ENCODE measurements around the gene COL18A1.

Gene COL18A1

DNA sequence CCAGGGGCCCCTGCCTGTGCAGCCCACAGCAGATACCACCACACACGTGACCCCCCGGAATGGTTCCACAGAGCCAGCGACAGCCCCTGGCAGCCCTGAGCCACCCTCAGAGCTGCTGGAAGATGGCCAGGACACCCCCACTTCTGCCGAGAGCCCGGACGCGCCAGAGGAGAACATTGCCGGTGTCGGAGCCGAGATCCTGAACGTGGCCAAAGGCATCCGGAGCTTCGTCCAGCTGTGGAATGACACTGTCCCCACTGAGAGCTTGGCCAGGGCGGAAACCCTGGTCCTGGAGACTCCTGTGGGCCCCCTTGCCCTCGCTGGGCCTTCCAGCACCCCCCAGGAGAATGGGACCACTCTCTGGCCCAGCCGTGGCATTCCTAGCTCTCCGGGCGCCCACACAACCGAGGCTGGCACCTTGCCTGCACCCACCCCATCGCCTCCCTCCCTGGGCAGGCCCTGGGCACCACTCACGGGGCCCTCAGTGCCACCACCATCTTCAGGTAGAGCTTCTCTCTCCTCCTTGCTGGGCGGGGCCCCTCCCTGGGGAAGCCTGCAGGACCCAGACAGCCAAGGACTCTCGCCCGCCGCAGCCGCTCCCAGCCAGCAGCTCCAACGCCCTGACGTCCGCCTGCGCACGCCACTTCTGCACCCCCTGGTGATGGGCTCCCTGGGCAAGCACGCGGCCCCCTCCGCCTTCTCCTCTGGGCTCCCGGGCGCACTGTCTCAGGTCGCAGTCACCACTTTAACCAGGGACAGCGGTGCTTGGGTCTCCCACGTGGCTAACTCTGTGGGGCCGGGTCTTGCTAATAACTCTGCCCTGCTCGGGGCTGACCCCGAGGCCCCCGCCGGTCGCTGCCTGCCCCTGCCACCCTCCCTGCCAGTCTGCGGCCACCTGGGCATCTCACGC lies 51.0 kb downstream of the COL18A1 start:
- DNase-seq (ENCODE audit: low read depth in 2 of 2), result no peak

DNA sequence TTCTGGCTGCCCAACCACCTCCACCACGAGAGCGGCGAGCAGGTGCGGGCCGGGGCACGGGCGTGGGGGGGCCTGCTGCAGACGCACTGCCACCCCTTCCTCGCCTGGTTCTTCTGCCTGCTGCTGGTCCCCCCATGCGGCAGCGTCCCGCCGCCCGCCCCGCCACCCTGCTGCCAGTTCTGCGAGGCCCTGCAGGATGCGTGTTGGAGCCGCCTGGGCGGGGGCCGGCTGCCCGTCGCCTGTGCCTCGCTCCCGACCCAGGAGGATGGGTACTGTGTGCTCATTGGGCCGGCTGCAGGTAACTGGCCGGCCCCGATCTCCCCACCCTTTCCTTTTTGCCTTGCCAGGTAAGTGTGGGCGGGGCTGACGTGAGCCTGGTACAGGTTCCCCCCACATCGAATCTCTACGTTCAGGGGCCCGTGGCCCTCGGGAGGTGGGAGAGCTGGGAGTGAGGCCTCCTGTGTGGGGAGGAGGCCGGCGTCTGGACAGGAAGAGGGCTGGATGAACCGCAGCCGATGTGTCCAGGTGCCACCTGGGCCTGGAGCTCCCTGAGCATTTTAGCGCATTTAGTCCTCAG lies 51.7 kb downstream of the COL18A1 start:
- no peak for DNase-seq (ENCODE audit: low read depth in 2 of 2)

DNA sequence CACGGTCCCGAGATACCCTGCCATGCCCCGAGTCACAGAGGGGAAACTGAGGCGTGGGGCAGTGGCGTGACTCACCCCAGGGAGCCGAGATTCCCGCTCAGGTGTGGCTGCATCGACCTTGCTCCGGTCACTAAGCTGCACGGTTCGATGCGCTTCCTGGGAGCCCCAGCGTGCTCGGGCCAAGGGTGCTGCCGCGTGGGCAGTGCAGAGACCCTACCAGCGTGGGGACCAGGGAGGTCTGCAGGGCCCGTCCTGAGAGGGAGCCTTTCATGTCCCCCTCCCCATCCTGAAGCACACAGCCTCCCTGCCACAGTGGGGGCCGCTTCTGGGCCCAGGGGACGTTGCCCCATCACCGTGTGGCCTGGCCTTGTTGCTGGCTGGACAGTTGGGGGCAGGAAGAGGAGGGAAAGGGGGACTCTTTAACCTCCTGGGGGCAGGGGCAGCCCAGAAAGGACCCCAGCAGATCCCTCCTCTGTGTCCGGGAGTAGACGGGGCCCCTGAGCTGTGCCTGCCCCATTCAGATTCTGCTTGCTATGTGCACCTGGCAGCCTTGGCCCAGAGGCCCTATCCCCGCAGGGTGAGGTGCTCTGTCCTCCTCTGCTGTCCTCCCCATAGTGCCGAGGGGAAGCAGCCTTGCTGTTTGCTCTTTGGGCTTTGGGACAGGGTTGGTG lies 52.3 kb downstream of the COL18A1 start:
- no peak for DNase-seq (ENCODE audit: low read depth in 2 of 2)

DNA sequence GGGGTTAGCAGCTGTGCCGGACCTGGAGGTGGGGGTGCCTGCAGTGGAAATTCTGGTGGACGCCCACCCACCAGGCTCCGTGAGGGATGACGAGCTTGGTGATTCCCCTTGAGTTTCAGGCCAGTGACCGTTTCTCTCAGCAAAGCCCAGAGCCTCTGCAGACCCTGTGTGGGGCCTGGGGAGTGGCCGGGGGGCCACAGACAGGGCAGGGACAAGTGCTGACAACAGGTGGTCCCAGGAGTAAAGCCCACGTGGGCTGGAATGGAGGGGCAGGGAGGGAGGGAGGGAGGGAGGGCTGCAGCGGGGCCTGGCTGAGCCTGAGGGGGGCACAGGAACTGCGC lies 52.8 kb downstream of the COL18A1 start:
- no peak for DNase-seq (ENCODE audit: low read depth in 2 of 2)

DNA sequence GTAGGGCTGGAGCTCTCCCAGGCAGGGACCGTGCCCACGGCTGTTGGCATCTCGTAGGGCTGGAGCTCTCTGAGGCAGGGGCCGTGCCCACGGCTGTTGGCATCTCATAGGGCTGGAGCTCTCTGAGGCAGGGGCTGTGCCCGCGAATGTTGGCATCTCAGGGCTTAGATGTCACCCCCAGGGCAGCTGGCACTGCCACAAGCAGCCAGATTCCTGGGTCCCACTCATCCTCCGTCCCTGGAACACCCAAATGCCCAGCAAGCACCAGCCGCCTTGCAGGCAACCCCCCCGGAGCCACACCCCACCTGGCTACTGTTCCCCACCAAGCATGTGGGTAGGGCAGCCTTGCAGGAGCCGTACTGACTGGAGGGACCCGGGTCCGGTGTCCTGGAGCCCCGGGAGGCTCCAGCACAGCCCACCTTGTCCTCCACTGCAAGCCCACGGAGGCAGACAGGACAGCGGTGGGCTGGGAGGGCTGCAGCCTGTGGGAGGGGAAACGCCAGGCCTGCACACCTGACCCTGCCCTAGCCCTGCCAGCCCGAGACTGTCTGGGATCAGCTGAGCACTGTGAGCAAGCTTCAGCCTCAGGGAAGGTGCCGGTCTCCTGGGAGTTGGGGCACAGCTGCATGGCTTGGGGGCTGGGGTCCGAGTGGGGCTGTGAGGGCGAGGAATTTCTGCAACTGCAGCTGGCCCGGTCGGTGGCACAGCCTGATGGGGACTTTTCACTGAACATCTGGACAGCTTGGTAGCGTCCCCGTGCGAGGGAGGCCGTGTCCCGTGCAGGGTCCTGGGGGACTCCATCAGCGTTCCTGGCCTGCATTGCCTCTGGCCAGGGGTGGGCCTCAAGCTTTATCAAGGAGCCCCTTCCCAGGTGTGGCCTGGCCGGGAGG lies 53.6 kb downstream of the COL18A1 start:
- no peak for DNase-seq (ENCODE audit: low read depth in 2 of 2)

DNA sequence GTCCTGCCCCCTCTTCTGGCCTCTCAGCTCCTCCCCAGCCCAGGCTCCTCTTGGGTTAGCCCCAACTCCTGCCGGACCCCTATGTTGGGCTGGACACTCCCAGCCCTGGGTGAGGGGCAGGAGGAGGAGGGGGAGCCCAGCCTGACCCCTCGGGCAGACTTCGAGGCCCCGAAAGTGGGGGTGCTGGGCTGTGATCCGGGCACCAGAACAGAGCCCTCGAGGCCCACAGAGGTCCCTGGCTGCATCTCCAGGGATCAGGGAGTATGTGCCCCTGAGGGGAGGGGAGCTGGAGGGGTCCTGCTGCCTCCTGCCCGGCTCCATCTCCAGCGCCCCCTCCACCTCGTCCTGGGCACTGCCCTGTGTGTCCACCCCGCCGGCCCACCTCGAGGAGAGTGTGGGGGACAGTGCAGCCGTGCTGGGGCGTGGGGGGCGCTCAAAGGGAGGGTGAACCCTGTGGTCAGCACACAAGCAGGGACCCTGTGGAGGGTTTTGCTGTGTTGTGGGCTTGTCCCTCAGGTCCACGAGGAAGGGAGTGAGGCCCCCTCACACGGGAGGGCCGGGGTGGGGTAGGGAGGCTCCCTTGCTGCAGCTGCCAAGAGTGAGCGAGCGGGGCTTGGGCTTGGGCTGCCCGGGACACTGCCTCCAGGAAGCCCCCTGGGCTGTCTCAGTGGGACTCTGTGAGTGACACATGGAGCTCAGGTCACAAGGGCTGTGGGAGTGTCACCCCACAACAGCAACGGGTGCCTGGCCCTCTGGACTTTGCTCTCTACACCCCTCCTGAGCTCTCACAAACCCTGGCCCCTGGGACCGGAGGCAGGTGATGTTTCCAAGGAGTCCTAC lies 54.4 kb downstream of the COL18A1 start:
- DNase-seq (ENCODE audit: low read depth in 2 of 2), result no peak

DNA sequence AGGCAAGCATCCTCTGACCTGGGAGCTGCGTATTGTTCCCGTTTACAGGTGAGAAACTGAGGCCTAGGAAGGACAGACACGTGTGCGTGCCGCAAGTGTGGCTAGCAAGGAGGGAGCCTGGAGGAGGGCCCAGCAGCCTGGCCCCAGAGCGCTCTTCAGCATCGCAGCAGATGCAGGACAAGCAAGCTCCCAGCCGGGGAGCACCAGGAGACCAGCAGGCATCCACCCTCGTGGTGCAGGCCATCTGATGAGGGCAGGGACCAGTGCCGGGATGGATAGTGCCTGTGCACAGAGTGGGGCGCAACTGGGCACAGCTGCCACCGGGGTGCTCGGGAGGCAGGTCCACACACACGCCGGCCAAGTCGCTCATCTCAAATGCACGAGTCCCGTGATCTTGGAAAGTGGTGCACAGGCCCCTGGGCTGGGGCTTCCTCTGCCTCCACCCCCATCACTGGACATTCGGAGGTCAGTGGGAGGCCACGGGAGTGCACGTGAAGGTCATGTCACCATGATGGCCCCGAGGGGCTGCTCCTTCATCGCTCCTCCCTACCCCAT lies 55.1 kb downstream of the COL18A1 start:
- DNase-seq (ENCODE audit: low read depth in 2 of 2), result no peak

DNA sequence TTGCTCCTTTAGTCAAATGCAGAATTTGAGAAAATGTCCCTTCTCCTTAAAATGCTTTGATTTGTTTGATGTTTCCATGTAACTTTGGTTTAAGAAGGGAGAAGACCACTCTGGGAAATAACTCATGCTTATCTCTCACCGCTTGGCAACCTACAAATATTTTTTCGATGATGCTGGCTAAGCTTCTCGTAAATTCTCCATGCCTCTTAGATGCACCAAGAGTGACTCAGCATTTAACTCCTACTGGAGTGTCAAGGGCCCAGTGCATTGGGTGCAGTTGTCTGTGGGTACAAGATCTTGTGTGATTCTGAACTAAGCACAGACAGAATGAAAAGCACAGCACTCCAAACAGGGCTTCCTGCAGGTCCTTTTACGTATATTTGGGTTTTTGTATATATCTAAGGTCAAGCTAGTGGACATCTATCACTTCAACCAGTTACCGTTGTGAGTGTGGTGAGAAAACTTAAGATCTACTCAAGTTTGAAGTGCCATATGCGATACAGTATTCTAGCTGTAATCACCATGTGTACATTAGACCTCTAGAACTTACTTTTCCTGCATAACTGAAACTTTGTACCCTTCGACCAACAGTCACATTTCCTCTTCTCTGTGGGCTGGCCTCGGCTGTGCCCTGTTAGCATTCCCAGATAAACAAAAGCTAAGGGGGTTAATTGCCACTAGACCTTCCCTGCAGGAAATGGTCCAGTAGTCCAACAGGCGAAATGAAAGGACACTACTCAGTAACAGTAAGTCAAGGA lies 55.8 kb downstream of the COL18A1 start:
- no peak for DNase-seq (ENCODE audit: low read depth in 2 of 2)

DNA sequence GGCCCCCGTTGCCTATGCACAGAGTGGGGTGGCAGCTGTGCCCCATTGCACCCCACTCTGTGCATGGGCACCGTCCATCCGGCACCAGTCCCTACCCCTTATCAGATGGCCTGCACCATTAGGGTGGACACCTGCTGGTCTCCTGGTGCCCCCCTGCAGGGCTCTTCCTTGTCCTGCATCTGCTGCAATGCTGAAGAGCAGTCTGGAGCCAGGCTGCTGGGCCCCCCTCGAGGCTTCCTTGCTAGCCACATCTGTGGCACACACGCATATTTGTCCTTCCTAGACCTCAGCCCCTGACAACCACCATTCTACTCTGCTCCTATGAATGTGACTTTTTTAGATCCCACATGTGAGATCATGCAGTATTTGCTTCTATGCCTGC lies 56.4 kb downstream of the COL18A1 start:
- DNase-seq (ENCODE audit: low read depth in 2 of 2), result no peak

DNA sequence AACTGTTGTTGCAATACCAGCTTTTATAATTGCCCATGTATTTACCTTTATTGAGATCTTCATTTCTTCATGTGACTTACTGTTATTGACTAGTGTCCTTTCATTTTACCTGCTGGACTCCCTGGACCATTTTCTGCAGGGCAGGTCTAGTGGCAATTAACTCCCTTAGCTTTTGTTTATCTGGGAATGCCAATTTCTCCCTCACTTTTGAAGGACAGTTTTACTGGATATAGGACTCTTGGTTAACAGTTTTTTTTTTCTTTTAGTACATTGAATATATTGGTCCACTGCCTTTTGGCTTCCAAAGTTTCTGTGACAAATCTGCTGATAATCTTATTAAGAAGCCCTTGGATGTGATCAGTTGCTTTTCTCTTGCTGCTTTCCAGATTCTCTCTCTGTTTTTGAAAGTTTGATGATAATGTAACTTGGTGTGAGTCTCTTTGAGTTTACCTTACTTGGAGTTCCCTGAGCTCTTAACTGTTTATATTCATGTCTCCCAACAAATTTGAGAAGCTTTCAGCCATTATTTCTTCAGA lies 56.9 kb downstream of the COL18A1 start:
- no peak for DNase-seq (ENCODE audit: low read depth in 2 of 2)

DNA sequence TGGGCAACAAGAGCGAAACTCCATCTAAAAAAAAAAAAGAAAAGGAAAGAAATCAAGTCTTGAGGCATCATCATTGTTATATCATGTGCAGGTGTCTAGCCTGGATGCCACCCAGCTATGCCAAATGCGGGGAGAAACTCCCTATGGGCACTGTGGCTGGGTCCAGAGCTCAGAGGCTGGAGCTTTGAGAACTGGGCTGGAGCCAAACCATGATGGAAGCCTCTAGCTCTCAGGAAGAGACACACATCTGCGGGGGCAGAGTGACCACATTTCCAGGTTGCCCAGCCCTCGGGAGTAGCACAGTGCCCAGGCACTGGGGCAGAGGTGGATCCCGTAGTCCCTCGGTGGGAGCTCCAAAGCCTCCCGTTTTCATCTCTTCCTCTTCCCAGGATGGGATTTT lies 58.9 kb downstream of the COL18A1 start:
- DNase-seq (ENCODE audit: low read depth in 2 of 2), result no peak

DNA sequence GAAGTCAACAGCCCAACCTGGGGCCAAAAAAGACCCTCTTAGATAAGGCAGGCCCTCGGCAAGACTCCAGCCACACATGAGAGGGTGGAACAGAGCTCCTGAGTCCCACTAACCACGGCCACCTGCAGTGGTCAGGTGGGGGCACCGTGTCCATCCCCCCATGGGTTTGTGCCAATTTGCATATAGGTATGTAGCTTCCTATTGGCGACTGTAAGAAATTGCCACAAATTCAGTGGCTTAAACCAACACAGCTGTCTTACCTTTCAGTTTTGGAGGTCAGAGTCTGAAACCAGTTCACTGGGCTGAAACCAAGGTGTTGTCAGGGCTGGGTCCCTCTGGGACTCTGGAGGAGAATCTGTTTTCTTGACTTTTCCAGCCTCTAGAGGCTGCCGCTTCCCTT lies 59.3 kb downstream of the COL18A1 start:
- DNase-seq (ENCODE audit: low read depth in 2 of 2), result no peak

DNA sequence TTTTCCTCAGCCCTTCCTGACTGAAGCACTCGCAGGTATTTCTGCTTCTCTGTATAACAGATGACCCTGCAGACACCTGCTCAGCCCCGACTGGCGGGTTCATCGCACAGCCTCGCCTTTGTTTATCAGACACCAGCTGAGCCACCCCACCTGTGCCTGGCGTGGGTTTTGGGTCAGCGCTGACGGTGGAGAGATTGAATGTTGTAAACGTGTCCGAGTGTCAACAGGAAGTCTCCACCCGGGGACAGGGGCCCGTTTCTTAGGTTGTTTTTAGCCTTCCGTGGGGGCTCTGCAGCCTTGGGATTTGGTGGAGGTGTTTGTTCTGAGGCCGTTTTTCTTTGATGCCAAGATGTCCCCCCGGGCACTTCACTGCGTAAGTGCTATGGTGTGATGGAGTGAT lies 60.1 kb downstream of the COL18A1 start:
- DNase-seq (ENCODE audit: low read depth in 2 of 2), result no peak

DNA sequence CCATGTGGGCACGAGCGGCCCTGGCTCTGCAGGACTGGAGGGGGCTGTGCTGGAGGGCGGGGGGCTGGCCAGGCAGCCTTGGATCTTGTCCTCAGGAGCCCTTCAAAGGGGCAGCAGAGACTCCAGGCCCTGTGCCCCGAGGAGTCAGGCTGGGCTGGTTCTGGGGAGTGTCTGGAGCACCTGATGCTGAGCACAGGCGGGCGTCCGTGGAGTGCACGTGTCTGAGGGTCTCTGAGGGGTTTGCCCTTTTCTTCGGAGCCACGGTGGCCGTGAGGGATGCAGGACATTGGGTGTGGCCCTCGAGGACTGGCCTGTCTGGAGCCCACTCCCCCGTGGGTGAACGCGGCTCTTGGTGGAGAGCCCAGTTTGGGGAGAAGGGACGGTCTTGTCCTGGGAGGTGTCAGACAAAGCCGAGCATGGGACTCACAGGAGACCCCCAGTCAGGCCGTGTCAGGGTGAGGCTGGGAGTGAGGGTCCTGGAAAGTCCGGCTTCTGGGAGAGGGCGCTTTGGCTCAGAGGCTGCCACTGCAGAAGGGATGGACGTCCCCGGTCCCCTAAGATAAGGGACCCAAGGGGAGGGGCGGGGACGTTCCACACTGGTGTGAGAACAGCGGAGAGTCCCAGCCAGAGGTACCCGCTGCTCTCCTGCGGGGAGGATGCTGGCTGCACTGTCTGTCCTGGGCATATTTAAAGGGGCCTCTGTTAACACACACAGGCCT lies 60.8 kb downstream of the COL18A1 start:
- DNase-seq (ENCODE audit: low read depth in 2 of 2), result no peak

DNA sequence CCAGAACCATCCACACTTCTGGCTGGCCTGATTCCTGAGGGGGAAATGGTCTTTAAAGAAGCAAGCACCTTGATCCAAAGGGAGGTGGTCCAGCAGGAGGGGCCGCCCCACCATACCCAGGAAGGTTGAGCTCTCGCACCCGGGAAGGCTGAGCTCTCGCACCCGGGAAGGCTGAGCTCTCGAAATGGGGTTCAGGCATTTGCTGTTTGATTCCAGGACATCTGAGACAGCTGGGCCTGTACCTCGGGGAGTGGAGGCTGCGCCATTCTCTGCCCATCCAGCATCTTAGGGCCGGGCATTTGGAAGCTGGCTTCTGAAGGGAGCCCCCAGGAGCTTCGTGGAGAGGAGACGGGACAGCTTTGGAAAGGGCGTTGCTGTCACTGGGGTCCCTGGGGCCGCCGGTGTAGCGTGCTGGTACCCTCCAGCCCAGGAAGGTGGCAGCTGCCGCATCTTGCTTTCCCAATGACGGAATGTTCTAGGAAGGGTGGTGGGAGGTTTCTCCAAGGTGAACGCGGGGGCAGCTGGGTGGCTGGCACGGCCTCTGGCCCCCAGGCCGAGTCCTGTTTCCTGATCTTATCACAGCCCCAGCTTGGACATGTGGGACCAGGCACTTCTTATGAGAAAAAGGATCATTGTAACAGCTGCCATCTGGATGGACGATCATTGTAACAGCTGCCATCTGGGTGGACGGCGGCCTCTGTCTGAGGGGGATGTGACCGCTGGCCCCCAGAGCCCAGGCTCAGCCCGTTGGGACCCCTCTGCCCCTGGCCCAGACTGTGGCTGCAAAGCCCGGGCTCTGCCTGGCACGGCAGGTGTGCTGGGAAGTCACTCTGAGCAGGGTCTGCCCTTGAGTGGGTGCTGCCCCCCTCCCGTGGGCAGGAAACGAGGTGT lies 61.6 kb downstream of the COL18A1 start:
- DNase-seq (ENCODE audit: low read depth in 2 of 2), result no peak

DNA sequence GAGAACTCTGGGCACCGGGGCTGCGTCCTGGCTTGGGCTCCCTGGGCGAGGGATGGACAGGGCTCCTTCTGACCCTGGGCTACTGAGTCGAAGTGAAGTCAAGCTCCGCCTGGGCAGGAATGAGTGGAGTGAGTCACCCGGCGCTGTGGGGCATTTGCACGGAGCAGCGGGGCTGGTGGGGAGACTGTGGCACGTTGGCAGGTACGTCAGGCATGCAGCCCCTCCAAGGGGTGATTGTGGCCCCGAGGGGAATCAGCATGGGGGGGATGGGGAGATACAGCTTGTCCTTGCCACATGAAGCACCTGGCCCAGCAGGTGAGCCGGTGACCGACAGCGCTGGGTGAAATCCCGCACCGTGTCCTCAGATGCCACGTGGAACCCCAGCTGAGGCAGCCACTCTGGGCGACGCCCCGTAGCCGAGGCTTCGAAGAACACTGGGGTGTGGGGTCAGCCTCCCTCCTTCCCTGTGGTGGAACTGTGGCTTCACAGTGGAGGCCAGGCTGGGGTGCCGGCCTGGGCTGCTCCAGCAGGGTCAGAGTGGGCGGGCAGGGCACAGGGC lies 62.3 kb downstream of the COL18A1 start:
- no peak for DNase-seq (ENCODE audit: low read depth in 2 of 2)

DNA sequence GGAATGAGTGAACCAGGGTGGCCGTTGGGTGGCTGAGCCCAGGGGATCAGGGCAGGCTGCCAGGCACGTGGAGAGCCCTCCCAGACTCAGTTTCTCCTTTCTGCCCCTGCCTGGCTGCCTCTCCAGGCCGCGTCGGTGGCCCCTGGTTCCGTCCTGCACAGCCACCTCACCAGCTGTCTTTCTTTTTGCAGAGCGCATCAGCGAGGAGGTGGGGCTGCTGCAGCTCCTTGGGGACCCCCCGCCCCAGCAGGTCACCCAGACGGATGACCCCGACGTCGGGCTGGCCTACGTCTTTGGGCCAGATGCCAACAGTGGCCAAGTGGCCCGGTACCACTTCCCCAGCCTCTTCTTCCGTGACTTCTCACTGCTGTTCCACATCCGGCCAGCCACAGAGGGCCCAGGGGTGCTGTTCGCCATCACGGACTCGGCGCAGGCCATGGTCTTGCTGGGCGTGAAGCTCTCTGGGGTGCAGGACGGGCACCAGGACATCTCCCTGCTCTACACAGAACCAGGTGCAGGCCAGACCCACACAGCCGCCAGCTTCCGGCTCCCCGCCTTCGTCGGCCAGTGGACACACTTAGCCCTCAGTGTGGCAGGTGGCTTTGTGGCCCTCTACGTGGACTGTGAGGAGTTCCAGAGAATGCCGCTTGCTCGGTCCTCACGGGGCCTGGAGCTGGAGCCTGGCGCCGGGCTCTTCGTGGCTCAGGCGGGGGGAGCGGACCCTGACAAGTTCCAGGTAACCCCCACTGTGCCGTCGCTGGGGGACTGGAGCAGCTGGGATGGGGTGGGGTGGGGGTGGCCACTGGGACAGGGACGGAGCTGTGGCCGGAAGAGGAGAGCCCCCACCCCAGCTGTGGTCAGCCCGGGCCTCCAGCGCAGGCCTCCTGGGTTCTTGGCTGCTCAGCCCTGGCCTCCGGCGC lies 63.3 kb downstream of the COL18A1 start:
- no peak for DNase-seq (ENCODE audit: low read depth in 2 of 2)

Measured in stimulated activated CD8-positive, alpha-beta memory T cell treated with anti-CD3 and anti-CD28 coated beads, Interleukin-15, amount 100 ng/mL, for 4 hours (primary cell).